GM12878 (cell line): ENCODE data around the gene FBXO8. TPM values are rescaled to one million over a fixed set of nuclear protein-coding genes. Genes with fewer than 3 reads are reported as not detected.

ENCODE experiments used
- ATAC-seq: fragments of 200-7000 bp; cut with Tn5 transposase; 3 replicates; pipeline ENCODE4 v1.9.1; 2020; ENCODE audit warnings: mild to moderate bottlenecking, moderate library complexity
- BruUV-seq: library from RNA; stranded (reverse); fragments of 400-500 nt; replicated peaks from 2 replicates; lab custom pipeline; 2021; lab: Mats Ljungman, UMichigan
- CTCF ChIA-PET: fragments of 300-600 bp; sonication (Branson Sonifier 250); formaldehyde crosslinking; extraction: SDS; loops from one replicate; lab custom pipeline; 2021; ENCODE audit warnings: inconsistent platforms; lab: Yijun Ruan, JAX
- POLR2A ChIA-PET: fragments of 350-600 bp; formaldehyde crosslinking; extraction: SDS; loops from one replicate; lab custom pipeline; 2021; ENCODE audit warnings: inconsistent platforms; lab: Charles Lee
- RAD21 ChIA-PET: fragments of 300-600 bp; sonication (Branson Sonifier 250); formaldehyde crosslinking; loops from one replicate; lab custom pipeline; 2023; ENCODE audit warnings: antibody characterized with exemption; ENCODE audit not compliant: unreplicated experiment; lab: Charles Lee
- SMC1A ChIA-PET: fragments of 300-600 bp; sonication (Branson Sonifier 250); formaldehyde crosslinking; loops from one replicate; lab custom pipeline; 2023; ENCODE audit not compliant: unreplicated experiment, uncharacterized antibody; lab: Charles Lee
- DNase-seq: peaks from one replicate; pipeline ENCODE4 v3.0.0-alpha.2; 2011; ENCODE audit warnings: low read depth, low spot score
- FAIRE-seq: peaks from 3 replicates; lab custom pipeline; 2011; peaks lifted over from hg19 to GRCh38; lab: Jason Lieb, UNC
- H2AFZ ChIP-seq: 2 replicates; pipeline ENCODE4 v1.6.0; 2011; ENCODE audit warnings: low read depth, low read length, control low read depth; ENCODE audit not compliant: control insufficient read depth
- H3K27ac ChIP-seq: 2 replicates; pipeline ENCODE4 v1.5.1; 2011; ENCODE audit warnings: control low read depth; ENCODE audit not compliant: control insufficient read depth, insufficient read depth
- H3K27me3 ChIP-seq, 2 experiments: replicated peaks in 1 of 2; 2 replicates each; pipeline versions ENCODE4 v1.6.0 to v1.6.1; 2011; ENCODE audit warnings: low read length in 1 of 2; ENCODE audit not compliant: control insufficient read depth in 2 of 2, insufficient read depth in 2 of 2
- H3K36me3 ChIP-seq, 2 experiments: 2 replicates each; pipeline ENCODE4 v1.5.1; 2011; ENCODE audit warnings: low read length in 1 of 2; ENCODE audit not compliant: control insufficient read depth in 2 of 2, insufficient read depth in 2 of 2
- H3K4me1 ChIP-seq: 2 replicates; pipeline ENCODE4 v1.6.1; 2011; ENCODE audit warnings: mild to moderate bottlenecking, low read length, moderate library complexity, mixed read lengths; ENCODE audit not compliant: control insufficient read depth, insufficient read depth
- H3K4me2 ChIP-seq: 2 replicates; pipeline ENCODE4 v1.6.0; 2011; ENCODE audit warnings: control low read depth; ENCODE audit not compliant: control insufficient read depth, insufficient read depth
- H3K4me3 ChIP-seq: fragments of 200-600 bp; sonication (generic); 2 replicates; pipeline ENCODE4 v1.5.1; 2016
- H3K79me2 ChIP-seq: 2 replicates; pipeline ENCODE4 v1.6.0; 2011; ENCODE audit warnings: low read length; ENCODE audit not compliant: control insufficient read depth, insufficient read depth
- H3K9ac ChIP-seq: 2 replicates; pipeline ENCODE4 v1.8.0; 2011; ENCODE audit warnings: low read length, control low read depth, mixed read lengths; ENCODE audit not compliant: control insufficient read depth, insufficient read depth
- H3K9me3 ChIP-seq: replicated peaks from 3 replicates; pipeline ENCODE4 v1.5.1; 2011; ENCODE audit warnings: mild to moderate bottlenecking, low read length; ENCODE audit not compliant: control insufficient read depth, insufficient read depth
- H4K20me1 ChIP-seq: 2 replicates; pipeline ENCODE4 v1.6.0; 2011; ENCODE audit not compliant: control insufficient read depth, insufficient read depth
- ATF7 ChIP-seq: fragments of 450-650 bp; IDR thresholded peaks from 2 replicates; pipeline ENCODE4 v1.6.1; 2016; ENCODE audit warnings: low read depth, mild to moderate bottlenecking
- BHLHE40 ChIP-seq, 2 experiments: fragments of 450-650 bp in 1 of 2; IDR thresholded peaks; 2 replicates each; pipeline ENCODE4 v1.6.1; 2011 to 2017; ENCODE audit warnings: low read depth in 2 of 2, borderline replicate concordance in 1 of 2, improper control_type of control experiment in 1 of 2, low read length in 1 of 2, mild to moderate bottlenecking in 1 of 2
- CHD2 ChIP-seq: IDR thresholded peaks from 2 replicates; pipeline ENCODE4 v1.6.1; 2011; ENCODE audit warnings: low read depth, low read length, improper control_type of control experiment, borderline replicate concordance
- CREB1 ChIP-seq: IDR thresholded peaks from 2 replicates; pipeline ENCODE4 v1.6.1; 2012; ENCODE audit warnings: low read depth, mild to moderate bottlenecking, inconsistent platforms
- DPF2 ChIP-seq: fragments of 450-650 bp; IDR thresholded peaks from 2 replicates; pipeline ENCODE4 v1.6.1; 2017; ENCODE audit warnings: mild to moderate bottlenecking
- GABPA ChIP-seq: IDR thresholded peaks from 2 replicates; pipeline ENCODE4 v1.6.1; 2014; ENCODE audit warnings: antibody characterized with exemption, low read depth, mild to moderate bottlenecking, inconsistent platforms
- NFIC ChIP-seq: IDR thresholded peaks from 2 replicates; pipeline ENCODE4 v1.6.1; 2012; ENCODE audit warnings: low read depth, mild to moderate bottlenecking, inconsistent platforms, low read length, moderate library complexity
- RAD21 ChIP-seq: IDR thresholded peaks from 2 replicates; pipeline ENCODE4 v1.6.1; 2011; ENCODE audit warnings: mild to moderate bottlenecking, low read depth, low read length, moderate library complexity; ENCODE audit not compliant: insufficient read depth
- RBBP5 ChIP-seq: fragments of 200-600 bp; sonication (generic); conservative IDR thresholded peaks from 2 replicates; pipeline ENCODE4 v1.6.1; 2016
- SMC3 ChIP-seq: IDR thresholded peaks from 2 replicates; pipeline ENCODE4 v1.6.1; 2011; ENCODE audit warnings: low read length, improper control_type of control experiment, borderline replicate concordance
- STAT1 ChIP-seq: fragments of 450-650 bp; conservative IDR thresholded peaks from 2 replicates; pipeline ENCODE4 v1.6.1; 2014; ENCODE audit warnings: antibody characterized with exemption, mild to moderate bottlenecking
- WGBS: methylation state at CpG from one replicate; pipeline ENCODE4 v1.1.6; 2016; ENCODE audit warnings: low lambda C conversion rate; ENCODE audit not compliant: insufficient replicate concordance, insufficient coverage; ENCODE audit errors: missing lambda C conversion rate; 5-methylcytosine and 5-hydroxymethylcytosine counted together
- in situ Hi-C: fragments of 300-500 bp; cut with MboI; formaldehyde crosslinking; loops from 9 replicates; pipeline ENCODE4 v1.14.3; 2018; ENCODE audit warnings: mixed read lengths
- intact Hi-C: fragments of 100-400 bp; cut with micrococcal nuclease; formaldehyde crosslinking; loops from one replicate; pipeline ENCODE4 v1.14.2; 2022; ENCODE audit not compliant: unreplicated experiment
- polyA plus RNA-seq, 11 experiments: library from polyadenylated mRNA; depleted of rRNA in 4 of 11; unstranded in 6 of 11; stranded (reverse) in 5 of 11; fragments of >200 nt; fragmentation: Nextera tagmentation in 4 of 11; fragmentation: Illumina TruSeq in 1 of 11; extraction: Ambion mirVana in 4 of 11; extraction: Trizol in 1 of 11; gene quantifications; 1 replicate in 1 of 11; 2 replicates in 10 of 11; pipeline versions ENCODE4 v1.2.1 to v1.2.3, GENCODE V29; 2011 to 2016; ENCODE audit warnings: inconsistent platforms in 2 of 11, missing spikeins in 2 of 11, low read depth in 1 of 11
- total RNA-seq, 4 experiments: library from RNA; depleted of rRNA in 3 of 4; stranded (reverse); fragments of >200 nt in 3 of 4; fragmentation: Illumina TruSeq in 1 of 4; extraction: Trizol in 1 of 4; gene quantifications; 2 replicates each; pipeline versions ENCODE4 v1.2.1 to v1.2.3, GENCODE V29; 2013 to 2021

FBXO8 gene
- total and polyA plus RNA-seq, 10 of the 15 experiments (the other 5 are each of a cell fraction or from before 2014, with no cell fraction given): 11.3 to 38.1 (median 16.8) TPM

DNA sequence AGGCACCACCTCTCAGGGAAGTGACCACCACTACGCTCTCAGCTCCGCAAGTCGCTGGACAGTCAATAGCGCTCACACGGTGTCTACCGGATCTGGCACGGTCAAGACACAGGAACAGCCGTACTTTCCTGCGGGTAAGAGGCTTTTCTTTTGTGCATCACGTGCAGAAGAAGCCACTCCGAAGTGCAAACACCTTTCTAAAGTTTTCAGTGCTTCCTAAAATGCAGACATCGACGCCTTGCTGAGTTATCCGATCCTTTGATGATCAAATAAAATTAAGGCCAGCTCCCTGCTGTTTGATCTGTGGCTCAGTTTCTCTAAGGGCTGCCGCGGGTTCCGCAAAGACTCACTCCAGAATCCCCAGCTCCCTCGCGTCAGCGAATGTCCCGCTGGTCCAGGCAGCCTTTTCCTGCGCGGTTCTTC is 71.8 kb downstream of the FBXO8 start:
- no peak for DNase-seq
- Histone ChIP-seq H3K79me2 (no peaks in the 10 kb centered on the region), H3K27ac (no peak overlapping the region), H3K4me1 (no peaks in the 10 kb centered on the region), H3K9ac (no peak overlapping the region), H3K4me3 (no peak overlapping the region)
- SMC1A ChIA-PET: interaction anchor here (0.8 to 1.0 kb wide), 2 partner anchors 104 to 418 kb away, joined by 3 read pairs; no protein-coding TSS in a partner anchor
- POLR2A ChIA-PET: no interaction called here
- TF ChIP-seq CREB1: no peak
- TF ChIP-seq CHD2: no peak
- TF ChIP-seq BHLHE40 (IDR thresholded peaks at IDR 0.05; ENCODE audit: borderline replicate concordance in 1 of 2, low read depth in 2 of 2, low read length in 1 of 2): 0 out of 4 replicates have a peak, but pooled peaks of 1 of the 2 experiments have one; percentile 31
- no peak for TF ChIP-seq RBBP5
- TF ChIP-seq STAT1: no peak
- no peak for TF ChIP-seq DPF2
- TF ChIP-seq GABPA: no peak
- TF ChIP-seq, all 136 proteins: peak for 1
- intact Hi-C loops: no loop called here
- H3K4me2 ChIP-seq: no peak overlapping the region
- ATAC-seq (peak; percentile 48), FAIRE-seq (no peak)
- peaks cover 5 to 26% of the 10 kb centered on the region in 2 experiments for H3K27me3 ChIP-seq
- H3K36me3 ChIP-seq: no peaks in the 10 kb centered on the region
- 42% methylated on average over 23 of the region's 23 CpGs for WGBS
- in situ Hi-C loops: no loop called here
- no TSS peak for BruUV-seq
- H2AFZ ChIP-seq: no peak overlapping the region
- ChIA-PET CTCF (interaction anchor here (1.1 to 1.7 kb wide), 3 partner anchors 11 to 107 kb away, joined by 3 to 6 read pairs (median 5); no protein-coding TSS in a partner anchor), RAD21 (no interaction called here)
- H3K9me3 ChIP-seq: no peaks in the 10 kb centered on the region
- H4K20me1 ChIP-seq: no peaks in the 10 kb centered on the region

DNA sequence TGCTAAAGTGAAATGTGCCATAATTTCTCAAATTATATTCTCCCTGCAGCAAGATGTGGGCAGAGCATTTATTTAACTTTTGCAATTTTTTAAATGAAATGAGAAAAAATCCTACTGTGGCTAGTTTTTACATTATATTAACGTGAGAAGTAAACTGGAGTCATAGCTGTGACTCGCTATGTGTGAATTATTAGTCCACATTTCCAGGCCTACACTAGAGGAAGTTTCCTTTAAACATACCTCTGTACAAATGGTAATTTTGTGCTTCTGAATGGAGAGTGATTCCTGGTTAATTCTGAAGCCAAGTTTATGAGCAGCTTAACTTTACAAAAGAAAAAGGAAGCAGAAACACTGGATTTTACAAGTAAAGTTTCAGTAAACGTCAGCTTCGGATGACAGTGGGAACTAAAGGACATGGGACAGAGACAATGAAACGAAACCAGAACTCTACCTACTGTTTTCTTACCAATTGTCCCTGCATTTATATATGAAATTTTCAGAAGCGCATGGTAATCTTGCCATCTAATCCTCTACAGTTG is 72.4 kb downstream of the FBXO8 start:
- no peak for ATAC-seq
- Histone ChIP-seq H3K9me3 (no peaks in the 10 kb centered on the region), H3K9ac (no peak overlapping the region)
- no peak for TF ChIP-seq NFIC
- no peak for TF ChIP-seq SMC3
- no peak for TF ChIP-seq CREB1
- no peak for TF ChIP-seq ATF7
- TF ChIP-seq RAD21: no peak
- TF ChIP-seq, all 136 proteins: peak for 0
- CTCF ChIA-PET: interaction anchor here (0.9 to 1.1 kb wide), 2 partner anchors 11 to 108 kb away, joined by 4 to 5 read pairs; no protein-coding TSS in a partner anchor
- POLR2A ChIA-PET: no interaction called here
- Histone ChIP-seq H2AFZ (no peak overlapping the region), H3K79me2 (no peaks in the 10 kb centered on the region), H3K27me3 (peaks cover 4 to 23% of the 10 kb centered on the region in 2 experiments), H3K4me3 (no peak overlapping the region), H3K36me3 (no peaks in the 10 kb centered on the region), H4K20me1 (no peaks in the 10 kb centered on the region), H3K4me1 (no peaks in the 10 kb centered on the region), H3K27ac (no peak overlapping the region), H3K4me2 (no peak overlapping the region)
- FAIRE-seq: no peak
- 44% methylated on average over 6 of the region's 6 CpGs for WGBS
- BruUV-seq: no TSS peak
- RAD21 ChIA-PET: no interaction called here
- in situ Hi-C loops: no loop called here
- intact Hi-C loops: no loop called here
- SMC1A ChIA-PET: no interaction called here
- no peak for DNase-seq
